ENCODE data around the gene ATP13A4.

The ATP13A4 gene

DNA sequence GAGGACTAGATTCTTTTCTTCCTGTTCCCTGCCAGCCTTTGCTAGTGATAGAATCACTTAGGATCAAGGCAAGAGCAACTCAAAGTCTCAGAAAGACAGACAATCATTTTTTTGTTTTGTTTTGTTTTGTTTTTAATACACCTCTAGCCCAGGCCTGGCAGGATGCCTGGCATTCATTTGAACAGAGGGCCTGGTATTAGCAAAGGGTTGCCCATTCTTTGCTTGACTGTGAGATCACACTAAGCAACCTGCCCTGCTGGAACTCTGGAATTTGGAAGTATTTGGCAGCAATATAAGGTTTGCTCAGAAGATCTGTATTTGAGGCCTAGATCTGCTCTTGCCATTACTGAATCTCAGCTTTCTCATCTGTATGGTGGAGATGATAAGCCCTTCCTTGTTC is 154.4 kb downstream of the ATP13A4 start:
- no peak for DNase-seq (ENCODE audit: low spot score)

DNA sequence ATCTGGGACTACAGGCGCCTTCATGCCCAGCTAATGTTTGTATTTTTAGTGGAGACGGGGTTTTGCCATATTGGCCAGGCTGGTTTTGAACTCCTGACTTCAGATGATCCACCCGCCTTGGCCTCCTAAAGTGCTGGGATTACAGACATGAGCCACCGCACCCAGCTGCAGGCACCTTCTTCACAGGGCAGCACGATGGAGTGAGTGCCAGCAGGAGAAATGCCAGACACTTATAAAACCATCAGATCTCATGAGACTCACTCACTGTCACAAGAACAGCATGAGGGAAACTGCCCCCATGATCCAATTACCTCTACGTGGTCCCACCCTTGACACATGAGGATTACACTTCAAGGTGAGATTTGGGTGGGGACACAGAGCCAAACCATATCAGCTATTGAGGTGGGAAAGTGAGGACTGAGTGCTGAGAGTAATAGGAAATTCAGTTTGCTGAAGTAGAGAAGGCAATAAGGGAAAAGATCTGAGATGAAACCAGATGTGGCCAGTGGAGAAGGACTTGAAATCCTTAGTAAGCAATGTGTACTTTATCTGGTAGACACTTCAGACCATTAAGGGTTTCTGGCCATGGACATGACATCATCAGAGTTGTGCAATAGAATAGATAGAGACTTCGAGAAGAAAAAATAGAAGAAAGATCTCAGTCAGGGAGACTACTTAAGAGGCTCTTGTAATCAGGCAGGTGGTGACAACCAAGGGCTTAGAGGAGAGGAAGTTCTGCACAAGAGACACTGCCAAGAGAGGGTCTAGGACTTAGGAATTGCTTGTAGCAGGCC is 158.0 kb downstream of the ATP13A4 start:
- no peak for DNase-seq (ENCODE audit: low spot score)

DNA sequence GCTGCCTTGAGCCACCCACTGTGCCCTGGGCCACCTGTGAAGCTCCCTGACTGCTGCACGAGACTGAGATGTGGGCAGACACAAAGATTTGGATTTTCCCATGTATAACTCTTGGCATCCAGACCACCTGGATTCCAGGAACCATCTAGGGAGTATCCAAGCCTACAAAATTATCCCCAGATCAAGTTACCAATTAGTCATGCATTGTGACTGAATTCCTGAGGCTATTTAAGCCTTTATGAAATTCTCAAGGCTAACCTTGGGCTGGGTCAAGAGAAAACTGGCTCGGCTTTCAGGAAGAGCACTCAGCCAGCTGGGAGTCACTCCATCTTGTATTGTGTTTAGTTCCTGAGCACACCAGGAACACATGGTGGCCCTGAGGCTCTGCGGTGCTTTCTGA is 162.8 kb downstream of the ATP13A4 start:
- DNase-seq (ENCODE audit: low spot score), result no peak

DNA sequence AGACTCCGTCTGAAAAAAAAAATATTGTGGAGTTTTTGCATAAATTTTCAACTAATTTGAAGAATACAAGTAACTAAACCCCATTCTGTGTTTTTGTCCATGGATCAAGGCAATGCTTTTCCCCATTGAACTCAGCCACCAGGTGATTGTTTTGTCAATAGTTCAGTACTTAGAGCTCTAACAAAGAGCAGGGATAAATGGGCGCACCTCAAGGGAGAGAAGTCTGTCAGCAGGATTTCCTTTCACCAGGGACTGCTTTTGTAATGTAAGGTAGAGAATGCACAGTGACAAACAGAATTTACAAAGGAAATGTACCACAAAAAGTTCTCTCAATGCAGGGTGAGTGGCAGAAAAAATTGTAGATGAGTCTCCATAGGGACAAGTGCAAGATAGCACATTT is 165.4 kb downstream of the ATP13A4 start:
- DNase-seq (ENCODE audit: low spot score), result no peak

- DNase-seq (ENCODE audit: low spot score), result no peak
These were observed 166.3 kb downstream of the ATP13A4 start for GRCh38 chr3:193388361-193388760.

GRCh38 chr3:193387596-193387995 is 167.1 kb downstream of the ATP13A4 start:
- no peak for DNase-seq (ENCODE audit: low spot score)

- no peak for DNase-seq (ENCODE audit: low spot score)
These were observed 176.0 kb downstream of the ATP13A4 start, which contains the start of gene ATP13A5 for GRCh38 chr3:193378706-193379105. ATP13A5 (minus strand) TSS chr3:193378753; CDS start chr3:193378725, 28 bp downstream.

- no peak for DNase-seq (ENCODE audit: low spot score)
These were observed 177.1 kb downstream of the ATP13A4 start for GRCh38 chr3:193377591-193377990.

- no peak for DNase-seq (ENCODE audit: low spot score)
These were observed 179.1 kb downstream of the ATP13A4 start for GRCh38 chr3:193375614-193376013.

DNA sequence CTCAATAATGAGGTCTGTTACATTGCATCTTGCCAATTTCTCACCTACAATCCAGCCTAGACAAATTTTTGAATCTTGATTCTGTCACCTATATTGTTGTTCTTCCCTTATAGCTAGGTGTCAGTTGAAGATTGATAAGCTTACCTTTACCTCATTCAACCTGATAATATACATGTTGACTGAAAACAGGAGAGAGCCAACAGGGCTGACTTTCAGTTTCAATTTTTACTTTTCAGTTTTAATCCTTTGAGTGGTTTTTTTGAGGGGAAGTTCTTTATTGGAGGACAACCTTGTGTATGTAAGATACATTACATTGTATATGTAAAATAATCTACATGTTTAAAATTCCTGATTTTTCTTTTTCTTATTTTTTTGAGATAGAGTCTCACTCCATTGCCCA is 181.9 kb downstream of the ATP13A4 start:
- DNase-seq (ENCODE audit: low spot score), result no peak

DNA sequence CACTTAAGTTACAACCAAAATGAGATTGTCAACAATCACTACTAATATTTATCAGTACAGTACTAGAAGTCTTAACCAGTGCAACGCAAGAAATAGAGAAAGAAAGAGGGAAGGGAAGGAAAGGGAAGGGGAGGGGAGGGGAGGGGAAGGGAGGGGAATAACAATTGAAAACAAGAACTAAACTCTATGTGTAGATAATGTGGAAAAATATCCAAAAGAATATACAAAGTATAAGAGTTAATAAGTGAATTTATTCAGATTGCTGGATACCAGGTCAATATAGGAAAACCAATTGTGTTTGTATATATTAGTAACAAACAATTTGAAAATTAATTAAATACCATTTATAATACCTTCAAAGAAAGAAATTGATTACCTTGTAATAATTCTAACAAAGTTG is 186.8 kb downstream of the ATP13A4 start:
- DNase-seq (ENCODE audit: low spot score), result no peak

DNA sequence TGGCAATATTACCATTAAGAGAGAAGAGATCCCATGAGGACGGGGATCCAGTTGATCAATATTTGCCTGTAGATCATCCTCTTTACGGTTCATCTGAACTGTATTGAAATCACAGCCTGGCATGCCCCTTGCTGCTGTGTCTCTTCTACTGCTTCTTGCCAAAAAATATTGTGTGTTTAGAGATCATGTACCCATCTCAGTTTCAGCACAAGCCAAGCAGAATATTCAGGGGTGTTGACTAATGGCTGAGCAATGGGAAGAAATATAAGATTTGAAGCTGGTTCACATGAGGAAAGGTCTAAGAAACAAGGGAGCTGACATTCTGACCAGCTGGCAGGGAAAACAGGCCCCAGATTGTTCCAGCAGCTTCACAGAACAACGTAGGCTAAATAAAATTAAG is 197.4 kb downstream of the ATP13A4 start:
- DNase-seq (ENCODE audit: low spot score), result no peak

GRCh38 chr3:193354423-193354822 is 200.3 kb downstream of the ATP13A4 start:
- DNase-seq (ENCODE audit: low spot score), result no peak
